ENCODE results near the gene BPIFB4. TPM values are rescaled to one million over a fixed set of nuclear protein-coding genes. Genes with fewer than 3 reads are reported as not detected.

Gene BPIFB4
- total and polyA plus RNA-seq, 9 of the 15 experiments (the other 6 are each of a cell fraction or from before 2014, with no cell fraction given) = not detected

DNA sequence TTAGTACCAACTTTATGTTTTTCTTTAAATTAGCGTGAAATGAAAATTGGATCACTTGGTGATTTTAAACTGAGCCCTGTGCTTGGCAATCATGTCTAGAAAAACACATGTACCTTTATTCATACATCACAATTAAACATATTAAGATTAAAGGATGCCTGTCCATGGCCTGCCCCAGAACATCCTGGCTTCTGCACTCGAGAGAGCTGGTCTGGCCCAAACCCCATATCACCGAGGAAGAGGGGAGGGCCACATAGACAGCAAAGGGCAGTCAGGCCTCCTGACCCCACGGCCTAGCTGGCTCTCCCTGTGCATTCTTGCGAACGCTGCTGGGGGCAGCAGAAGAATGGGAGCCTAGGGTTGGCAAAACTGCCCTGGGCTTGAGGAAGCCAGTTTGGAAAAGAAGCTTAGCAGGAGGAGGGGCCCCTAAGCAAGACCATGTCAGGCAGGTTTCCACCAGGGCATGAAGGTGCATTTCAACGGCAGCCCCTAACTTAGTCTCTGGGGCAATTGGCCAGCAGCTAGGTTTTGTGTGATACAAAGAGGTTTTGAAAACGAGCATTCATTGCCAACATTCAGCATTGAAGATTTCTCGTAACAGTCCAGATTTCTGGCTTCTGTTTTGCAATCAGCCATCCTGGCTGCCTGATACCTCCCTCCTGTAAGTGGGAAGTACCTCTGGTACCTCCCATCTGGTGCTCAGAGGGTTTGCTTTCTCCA, 17.2 kb upstream of the BPIFB4 start:
- ChIA-PET POLR2A (no interaction called here), CTCF (ENCODE audit: low intra/inter-chr PET ratio) (no interaction called here)
- no peaks in the 10 kb centered on the region for H3K79me2 ChIP-seq (ENCODE audit: control insufficient read depth, insufficient read depth, low read length)
- no peak overlapping the region for H2AFZ ChIP-seq (ENCODE audit: low read depth, low read length)
- H3K36me3 ChIP-seq (ENCODE audit: control insufficient read depth, insufficient read depth, low read length) = no peaks in the 10 kb centered on the region
- no peaks in the 10 kb centered on the region for H3K9me3 ChIP-seq (replicated peaks; ENCODE audit: control insufficient read depth, insufficient read depth, low read depth, low read length)
- H3K4me3 ChIP-seq = no peak overlapping the region
- H4K20me1 ChIP-seq (replicated peaks; ENCODE audit: control insufficient read depth, insufficient read depth, low read length) = peaks cover 13% of the 10 kb centered on the region; the same call in 1 of the 2 replicates
- no peak for ATAC-seq
- in situ Hi-C loops (cut with MboI) (no loop called here), intact Hi-C loops (cut with micrococcal nuclease) (no loop called here)
- 2% methylated on average over 8 of the region's 9 CpGs for WGBS (ENCODE audit: insufficient coverage, low coverage, missing lambda C conversion rate)
- H3K27ac ChIP-seq (ENCODE audit: extremely low read depth, low read depth, low read length) = no peak overlapping the region
- H3K4me1 ChIP-seq (replicated peaks in 1 of 2; ENCODE audit: control insufficient read depth in 2 of 2, insufficient read depth in 2 of 2, low read length in 2 of 2) = peaks cover 0 to 6% of the 10 kb centered on the region in 2 experiments; a peak in 1 of 5 replicates
- peaks cover 13 to 69% of the 10 kb centered on the region in 2 experiments; a peak in 4 of 5 replicates for H3K27me3 ChIP-seq (ENCODE audit: control insufficient read depth in 2 of 2, insufficient read depth in 2 of 2, low read length in 2 of 2)
- BruUV-seq (replicated peaks) = no TSS peak
- H3K4me2 ChIP-seq (ENCODE audit: insufficient read depth, low read length) = no peak overlapping the region
- no peak for FAIRE-seq
- peak; percentile 76 for TF ChIP-seq ZBTB17 (CRISPR knock-in tag; IDR thresholded peaks at IDR 0.05)
- no peak for TF ChIP-seq ELF1 (tag; IDR thresholded peaks at IDR 0.05)
- DNase-seq (ENCODE audit: extremely low read depth in 1 of 4, low spot score in 3 of 4) = no peak
- H3K9me1 ChIP-seq (ENCODE audit: control insufficient read depth, insufficient read depth, low read length) = no peaks in the 10 kb centered on the region
- H3K9ac ChIP-seq (ENCODE audit: insufficient read depth in 1 of 2, low read depth in 2 of 2, low read length in 2 of 2) = no peak overlapping the region

DNA sequence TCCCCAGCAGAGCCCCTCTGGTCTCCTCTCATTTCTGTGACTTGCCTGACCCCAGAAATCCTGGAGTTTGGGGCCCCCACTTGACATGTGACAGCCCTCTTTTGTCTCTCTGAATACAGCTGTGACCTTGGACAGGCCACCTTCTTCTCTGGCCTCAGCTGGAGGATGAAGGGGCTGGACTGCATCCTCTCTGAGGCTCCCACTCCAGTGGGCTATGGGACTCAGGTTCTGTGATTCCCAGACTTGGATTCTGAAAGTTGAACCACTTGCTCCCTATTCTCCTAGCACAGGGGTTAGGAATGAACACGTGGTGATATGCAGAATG, 16.7 kb upstream of the BPIFB4 start:
- POLR2A ChIA-PET = interaction anchor here (0.6 kb wide), 1 partner anchor 10 kb away, joined by 3 read pairs; no protein-coding TSS in a partner anchor
- peaks cover 13% of the 10 kb centered on the region; the same call in 1 of the 2 replicates for H4K20me1 ChIP-seq (replicated peaks; ENCODE audit: control insufficient read depth, insufficient read depth, low read length)
- DNase-seq (ENCODE audit: extremely low read depth in 1 of 4, low spot score in 3 of 4) (no peak), FAIRE-seq (no peak), ATAC-seq (no peak)
- H2AFZ ChIP-seq (ENCODE audit: low read depth, low read length) = no peak overlapping the region
- H3K4me2 ChIP-seq (ENCODE audit: insufficient read depth, low read length) = no peak overlapping the region
- no peaks in the 10 kb centered on the region for H3K9me1 ChIP-seq (ENCODE audit: control insufficient read depth, insufficient read depth, low read length)
- BruUV-seq (replicated peaks) = no TSS peak
- H3K9me3 ChIP-seq (replicated peaks; ENCODE audit: control insufficient read depth, insufficient read depth, low read depth, low read length) = no peaks in the 10 kb centered on the region
- H3K79me2 ChIP-seq (ENCODE audit: control insufficient read depth, insufficient read depth, low read length) = no peaks in the 10 kb centered on the region
- no peak overlapping the region for H3K27ac ChIP-seq (ENCODE audit: extremely low read depth, low read depth, low read length)
- H3K27me3 ChIP-seq (ENCODE audit: control insufficient read depth in 2 of 2, insufficient read depth in 2 of 2, low read length in 2 of 2) = peaks cover 13 to 72% of the 10 kb centered on the region in 2 experiments; a peak in 4 of 5 replicates
- CTCF ChIA-PET (ENCODE audit: low intra/inter-chr PET ratio) = no interaction called here
- peaks cover 0 to 6% of the 10 kb centered on the region in 2 experiments; a peak in 1 of 5 replicates for H3K4me1 ChIP-seq (replicated peaks in 1 of 2; ENCODE audit: control insufficient read depth in 2 of 2, insufficient read depth in 2 of 2, low read length in 2 of 2)
- no peak overlapping the region for H3K4me3 ChIP-seq
- no peaks in the 10 kb centered on the region for H3K36me3 ChIP-seq (ENCODE audit: control insufficient read depth, insufficient read depth, low read length)
- WGBS (ENCODE audit: insufficient coverage, low coverage, missing lambda C conversion rate) = 0% methylated on average over 1 of the region's 1 CpG
- H3K9ac ChIP-seq (ENCODE audit: insufficient read depth in 1 of 2, low read depth in 2 of 2, low read length in 2 of 2) = no peak overlapping the region
- in situ Hi-C loops (cut with MboI) (no loop called here), intact Hi-C loops (cut with micrococcal nuclease) (no loop called here)
- TF ChIP-seq ZNF76 (CRISPR knock-in tag; IDR thresholded peaks at IDR 0.05; ENCODE audit: borderline replicate concordance) (no peak), ZNF239 (CRISPR knock-in tag; IDR thresholded peaks at IDR 0.05) (no peak), ZNF586 (CRISPR knock-in tag; conservative IDR thresholded peaks at IDR 0.05) (no peak), ELF4 (CRISPR knock-in tag; IDR thresholded peaks at IDR 0.05) (no peak), ZFP1 (CRISPR knock-in tag; IDR thresholded peaks at IDR 0.05) (no peak), CREBBP (IDR thresholded peaks at IDR 0.05; ENCODE audit: low read depth, low read length) (no peak), SMAD1 (IDR thresholded peaks at IDR 0.05; ENCODE audit: low read depth, low read length, partially characterized antibody) (no peak), ZNF197 (CRISPR knock-in tag; IDR thresholded peaks at IDR 0.05; ENCODE audit: low read depth) (no peak), MCM3 (IDR thresholded peaks at IDR 0.05) (no peak), PURB (CRISPR knock-in tag; IDR thresholded peaks at IDR 0.05; ENCODE audit: low read depth) (no peak), YBX1 (IDR thresholded peaks at IDR 0.05) (no peak)
- TF ChIP-seq, protein P1, sequence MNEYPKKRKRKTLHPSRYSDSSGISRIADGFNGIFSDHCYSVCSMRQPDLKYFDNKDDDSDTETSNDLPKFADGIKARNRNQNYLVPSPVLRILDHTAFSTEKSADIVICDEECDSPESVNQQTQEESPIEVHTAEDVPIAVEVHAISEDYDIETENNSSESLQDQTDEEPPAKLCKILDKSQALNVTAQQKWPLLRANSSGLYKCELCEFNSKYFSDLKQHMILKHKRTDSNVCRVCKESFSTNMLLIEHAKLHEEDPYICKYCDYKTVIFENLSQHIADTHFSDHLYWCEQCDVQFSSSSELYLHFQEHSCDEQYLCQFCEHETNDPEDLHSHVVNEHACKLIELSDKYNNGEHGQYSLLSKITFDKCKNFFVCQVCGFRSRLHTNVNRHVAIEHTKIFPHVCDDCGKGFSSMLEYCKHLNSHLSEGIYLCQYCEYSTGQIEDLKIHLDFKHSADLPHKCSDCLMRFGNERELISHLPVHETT (CRISPR knock-in tag; conservative IDR thresholded peaks at IDR 0.05 in 1 of 2, IDR thresholded peaks at IDR 0.05 in 1 of 2) = no peak
- TF ChIP-seq, protein P2, sequence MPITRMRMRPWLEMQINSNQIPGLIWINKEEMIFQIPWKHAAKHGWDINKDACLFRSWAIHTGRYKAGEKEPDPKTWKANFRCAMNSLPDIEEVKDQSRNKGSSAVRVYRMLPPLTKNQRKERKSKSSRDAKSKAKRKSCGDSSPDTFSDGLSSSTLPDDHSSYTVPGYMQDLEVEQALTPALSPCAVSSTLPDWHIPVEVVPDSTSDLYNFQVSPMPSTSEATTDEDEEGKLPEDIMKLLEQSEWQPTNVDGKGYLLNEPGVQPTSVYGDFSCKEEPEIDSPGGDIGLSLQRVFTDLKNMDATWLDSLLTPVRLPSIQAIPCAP (CRISPR knock-in tag; IDR thresholded peaks at IDR 0.05; ENCODE audit: borderline replicate concordance) = no peak

Data from K562 (cell line).